Measurements from ENCODE around the gene GMDS.

Gene GMDS

DNA sequence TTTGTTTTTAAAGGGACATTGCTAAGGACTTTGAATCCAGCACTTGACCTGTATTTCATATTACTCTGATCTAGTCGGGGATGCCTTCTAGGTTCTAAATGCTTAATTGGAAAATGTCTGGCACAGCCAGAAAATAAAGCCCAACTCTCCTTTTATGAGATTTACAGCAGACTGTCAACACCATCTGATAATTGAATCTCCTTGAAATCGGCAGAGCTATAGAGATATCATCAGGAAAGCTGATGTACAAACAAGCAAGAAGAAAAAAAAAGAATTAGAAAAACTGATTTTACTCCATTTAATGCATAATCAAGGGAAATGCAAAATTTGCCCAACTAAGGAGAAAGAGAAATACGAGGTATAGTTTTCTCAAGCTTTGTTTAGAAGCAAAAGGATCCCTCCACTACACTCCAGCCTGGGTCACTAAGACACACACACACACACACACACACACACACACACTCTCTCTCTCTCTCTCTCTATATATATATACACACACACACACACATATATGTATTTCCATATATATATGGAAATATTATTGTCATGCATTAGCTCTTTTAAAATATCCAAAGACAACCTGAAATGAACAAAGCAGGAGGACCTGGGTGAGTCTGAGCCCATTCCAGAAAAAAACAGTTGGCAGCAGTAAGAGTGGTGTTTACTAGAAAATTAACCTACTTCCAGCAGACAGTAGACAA is 645.2 kb downstream of the GMDS start:
- no peak for DNase-seq (ENCODE audit: low spot score)
- TF ChIP-seq, protein P1, sequence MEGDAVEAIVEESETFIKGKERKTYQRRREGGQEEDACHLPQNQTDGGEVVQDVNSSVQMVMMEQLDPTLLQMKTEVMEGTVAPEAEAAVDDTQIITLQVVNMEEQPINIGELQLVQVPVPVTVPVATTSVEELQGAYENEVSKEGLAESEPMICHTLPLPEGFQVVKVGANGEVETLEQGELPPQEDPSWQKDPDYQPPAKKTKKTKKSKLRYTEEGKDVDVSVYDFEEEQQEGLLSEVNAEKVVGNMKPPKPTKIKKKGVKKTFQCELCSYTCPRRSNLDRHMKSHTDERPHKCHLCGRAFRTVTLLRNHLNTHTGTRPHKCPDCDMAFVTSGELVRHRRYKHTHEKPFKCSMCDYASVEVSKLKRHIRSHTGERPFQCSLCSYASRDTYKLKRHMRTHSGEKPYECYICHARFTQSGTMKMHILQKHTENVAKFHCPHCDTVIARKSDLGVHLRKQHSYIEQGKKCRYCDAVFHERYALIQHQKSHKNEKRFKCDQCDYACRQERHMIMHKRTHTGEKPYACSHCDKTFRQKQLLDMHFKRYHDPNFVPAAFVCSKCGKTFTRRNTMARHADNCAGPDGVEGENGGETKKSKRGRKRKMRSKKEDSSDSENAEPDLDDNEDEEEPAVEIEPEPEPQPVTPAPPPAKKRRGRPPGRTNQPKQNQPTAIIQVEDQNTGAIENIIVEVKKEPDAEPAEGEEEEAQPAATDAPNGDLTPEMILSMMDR (IDR thresholded peaks at IDR 0.05; ENCODE audit: extremely low read depth, missing control alignments): no peak

DNA sequence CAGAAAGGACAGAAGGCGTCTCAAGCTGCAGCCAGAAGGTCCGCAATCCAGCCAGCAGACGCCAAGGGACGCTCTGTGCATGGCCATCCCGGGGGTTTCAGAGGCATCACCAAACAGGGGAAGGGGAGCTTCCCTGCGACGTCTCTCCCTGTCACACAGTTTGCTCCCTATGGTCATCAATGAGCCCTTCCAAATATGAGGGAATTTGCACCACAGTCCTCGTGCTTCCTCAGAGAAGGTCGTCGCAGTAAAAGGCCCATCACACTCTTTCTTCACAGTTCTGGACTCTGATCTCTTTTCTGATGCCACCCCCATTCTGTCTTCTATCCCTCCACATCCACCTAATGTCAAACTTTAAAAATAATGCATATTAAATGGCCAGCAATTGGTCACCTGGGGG is 645.9 kb downstream of the GMDS start:
- DNase-seq (ENCODE audit: low spot score): no peak
- TF ChIP-seq, protein P1 (IDR thresholded peaks at IDR 0.05; ENCODE audit: extremely low read depth, missing control alignments): no peak

- TF ChIP-seq, protein P1 (IDR thresholded peaks at IDR 0.05; ENCODE audit: extremely low read depth, missing control alignments): no peak
- DNase-seq (ENCODE audit: low spot score): no peak
Observed at GRCh38 chr6:1598886-1599285, 646.5 kb downstream of the GMDS start.

DNA sequence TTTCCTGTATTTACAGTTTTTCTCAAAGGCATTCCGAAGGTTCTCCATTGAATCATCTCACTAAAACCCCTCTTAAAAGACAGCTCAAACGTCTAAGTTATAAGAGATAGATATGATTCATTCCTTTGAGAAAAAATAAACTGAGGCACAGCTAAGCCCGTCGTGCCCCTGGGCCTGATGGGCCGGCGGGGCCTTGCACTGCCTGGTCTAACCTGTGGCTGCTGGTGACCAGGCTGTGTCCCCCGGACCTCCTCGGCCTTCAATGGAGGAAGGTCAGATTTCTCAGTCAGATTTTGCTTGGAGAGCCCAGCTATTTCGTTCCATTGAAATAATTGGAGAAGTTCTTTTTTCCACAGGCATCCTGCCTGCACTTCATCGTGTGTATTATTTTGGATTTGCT is 647.0 kb downstream of the GMDS start:
- TF ChIP-seq, protein P1 (IDR thresholded peaks at IDR 0.05; ENCODE audit: extremely low read depth, missing control alignments): no peak

GRCh38 chr6:1597924-1598323 is 647.5 kb downstream of the GMDS start:
- no peak for DNase-seq (ENCODE audit: low spot score)
- TF ChIP-seq, protein P1 (IDR thresholded peaks at IDR 0.05; ENCODE audit: extremely low read depth, missing control alignments): no peak

More for the DNA sequence above, 647.0 kb downstream of the GMDS start:
- no peak for DNase-seq (ENCODE audit: low spot score)

DNA sequence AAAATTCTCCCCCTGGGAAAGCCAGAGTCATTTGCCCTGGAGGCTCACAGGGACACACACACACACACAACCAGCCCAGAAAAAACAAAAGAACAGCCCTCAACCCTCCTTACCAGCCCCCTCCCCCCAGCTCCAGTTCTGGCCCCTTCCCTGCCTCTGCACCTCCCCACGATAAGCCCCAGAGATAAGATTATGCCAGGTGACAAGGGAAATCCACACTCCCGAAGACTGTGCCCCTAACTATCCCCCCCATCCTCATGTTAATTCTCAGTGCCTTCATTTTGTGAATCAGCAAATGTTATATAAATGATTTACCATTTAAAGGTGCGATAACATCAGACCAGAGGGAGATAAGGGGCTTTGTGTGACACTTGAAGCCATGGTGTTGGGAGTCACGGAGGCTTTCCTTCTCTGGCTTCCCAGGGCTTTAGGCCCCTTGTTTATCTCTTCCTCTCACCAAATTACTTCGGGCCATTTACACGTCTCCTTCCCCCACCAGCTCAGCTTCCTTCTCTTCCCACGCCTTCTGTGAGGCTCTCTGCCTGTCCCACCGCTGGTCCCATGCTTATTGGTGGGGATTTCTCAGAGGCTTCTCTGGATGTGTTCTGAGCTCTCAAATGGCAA is 648.2 kb downstream of the GMDS start:
- TF ChIP-seq, protein P1 (IDR thresholded peaks at IDR 0.05; ENCODE audit: extremely low read depth, missing control alignments): no peak
- DNase-seq (ENCODE audit: low spot score): no peak

- TF ChIP-seq, protein P1 (IDR thresholded peaks at IDR 0.05; ENCODE audit: extremely low read depth, missing control alignments): peak; percentile 74
Observed at GRCh38 chr6:1596088-1596852, 649.1 kb downstream of the GMDS start.

More at GRCh38 chr6:1596088-1596852, 649.1 kb downstream of the GMDS start:
- peak; percentile 92 for DNase-seq (ENCODE audit: low spot score)

All from GM20000 (cell line).